AG20443 (cell line): ENCODE results near the gene INTS6.

ENCODE experiments used
- DNase-seq: peaks from one replicate; pipeline ENCODE4 v3.0.0; 2012; ENCODE audit warnings: low spot score, mixed read lengths

Gene INTS6, protein sequence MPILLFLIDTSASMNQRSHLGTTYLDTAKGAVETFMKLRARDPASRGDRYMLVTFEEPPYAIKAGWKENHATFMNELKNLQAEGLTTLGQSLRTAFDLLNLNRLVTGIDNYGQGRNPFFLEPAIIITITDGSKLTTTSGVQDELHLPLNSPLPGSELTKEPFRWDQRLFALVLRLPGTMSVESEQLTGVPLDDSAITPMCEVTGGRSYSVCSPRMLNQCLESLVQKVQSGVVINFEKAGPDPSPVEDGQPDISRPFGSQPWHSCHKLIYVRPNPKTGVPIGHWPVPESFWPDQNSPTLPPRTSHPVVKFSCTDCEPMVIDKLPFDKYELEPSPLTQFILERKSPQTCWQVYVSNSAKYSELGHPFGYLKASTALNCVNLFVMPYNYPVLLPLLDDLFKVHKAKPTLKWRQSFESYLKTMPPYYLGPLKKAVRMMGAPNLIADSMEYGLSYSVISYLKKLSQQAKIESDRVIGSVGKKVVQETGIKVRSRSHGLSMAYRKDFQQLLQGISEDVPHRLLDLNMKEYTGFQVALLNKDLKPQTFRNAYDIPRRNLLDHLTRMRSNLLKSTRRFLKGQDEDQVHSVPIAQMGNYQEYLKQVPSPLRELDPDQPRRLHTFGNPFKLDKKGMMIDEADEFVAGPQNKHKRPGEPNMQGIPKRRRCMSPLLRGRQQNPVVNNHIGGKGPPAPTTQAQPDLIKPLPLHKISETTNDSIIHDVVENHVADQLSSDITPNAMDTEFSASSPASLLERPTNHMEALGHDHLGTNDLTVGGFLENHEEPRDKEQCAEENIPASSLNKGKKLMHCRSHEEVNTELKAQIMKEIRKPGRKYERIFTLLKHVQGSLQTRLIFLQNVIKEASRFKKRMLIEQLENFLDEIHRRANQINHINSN

GRCh38 chr13:51452361-51453206 is at the start of gene INTS6:
Gene INTS6, minus strand, starts transcription at chr13:51453036. Its CDS starts 511 bp downstream, at chr13:51452525.
- peak; percentile 34 for DNase-seq

DNA sequence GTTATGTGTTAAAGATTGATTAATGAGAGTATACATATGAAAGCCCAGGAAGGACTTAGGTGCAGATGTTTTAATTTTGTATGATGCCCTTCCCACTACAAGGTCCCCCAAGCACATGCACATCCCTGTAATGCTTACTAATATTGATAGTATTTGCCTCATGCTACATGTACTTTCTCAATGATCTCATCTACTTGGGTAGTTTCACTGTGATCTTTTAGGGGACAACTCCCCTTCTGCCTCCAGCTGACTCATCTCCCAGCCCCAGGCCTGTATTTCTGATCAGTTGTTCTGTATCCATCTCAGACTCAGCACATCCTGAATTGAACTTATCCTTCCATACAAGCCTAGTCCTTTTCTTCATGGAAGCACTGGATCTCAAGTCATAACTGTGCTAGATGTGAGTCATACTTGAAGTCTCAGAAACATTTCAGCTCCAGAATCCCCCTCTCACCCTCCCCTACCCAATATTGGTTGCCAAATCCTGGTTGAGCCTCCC is 49.4 kb upstream of the INTS6 start:
- DNase-seq: peak; percentile 25

- peak; percentile 52 for DNase-seq
Measured at GRCh38 chr13:51501592-51502152, 48.8 kb upstream of the INTS6 start.

GRCh38 chr13:51501096-51501495 is 48.3 kb upstream of the INTS6 start:
- DNase-seq: no peak

DNA sequence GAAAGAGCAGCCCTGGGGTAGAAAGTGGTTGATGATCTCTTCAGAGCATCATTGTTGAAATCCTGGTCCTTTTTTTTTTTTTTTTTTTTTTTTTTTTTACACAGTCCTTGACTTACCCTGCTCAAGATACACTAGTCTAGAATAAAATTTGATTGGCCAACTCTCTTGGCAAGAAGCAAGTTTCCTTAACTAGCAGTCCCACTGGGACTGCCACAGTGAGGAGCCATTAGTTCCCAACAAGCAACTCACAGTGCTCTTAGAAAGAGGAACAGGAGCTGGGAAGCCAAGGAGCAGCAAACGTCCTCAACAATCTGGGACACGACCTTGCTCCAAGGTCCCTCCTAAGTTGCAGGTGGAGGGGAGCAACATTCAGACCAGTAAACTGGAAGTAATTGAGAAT is 47.9 kb upstream of the INTS6 start:
- no peak for DNase-seq

DNA sequence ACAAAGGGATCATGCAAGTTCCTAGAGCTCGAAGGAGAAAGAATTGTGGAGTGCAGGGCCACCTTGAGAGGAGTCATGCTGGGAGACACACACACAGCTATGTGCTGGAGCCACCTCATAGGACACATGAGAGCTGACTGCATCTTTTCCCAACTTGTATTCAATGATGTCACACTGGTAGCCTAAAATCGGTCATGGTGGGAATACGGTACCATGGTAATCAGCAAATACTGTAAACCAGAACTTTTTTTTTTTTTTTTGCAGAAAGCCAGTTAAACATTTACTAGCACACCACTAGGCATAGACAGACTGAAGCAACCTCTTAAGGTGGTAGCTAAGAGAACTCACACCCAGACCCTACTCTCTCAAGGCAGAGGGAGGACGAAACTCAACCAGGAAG is 47.0 kb upstream of the INTS6 start:
- no peak for DNase-seq

DNA sequence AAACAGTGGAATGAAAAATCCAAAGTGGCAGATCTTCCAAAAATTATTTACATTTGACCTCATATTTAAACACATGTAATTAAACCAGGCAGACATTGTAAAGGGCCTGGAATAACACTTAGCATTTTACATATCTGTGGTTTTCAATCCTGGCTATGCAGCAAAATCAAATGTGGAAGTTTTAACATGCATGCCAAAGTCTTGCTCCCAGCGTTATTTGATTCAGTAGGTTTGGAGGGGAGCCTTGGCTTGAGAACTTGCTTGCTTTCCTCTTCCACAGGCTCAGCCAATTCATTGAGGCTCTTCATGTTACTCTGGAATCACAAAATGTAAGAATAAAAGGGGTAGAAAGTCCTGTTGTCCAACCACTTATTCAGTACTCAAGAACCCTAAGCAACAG is 42.5 kb upstream of the INTS6 start:
- no peak for DNase-seq

DNA sequence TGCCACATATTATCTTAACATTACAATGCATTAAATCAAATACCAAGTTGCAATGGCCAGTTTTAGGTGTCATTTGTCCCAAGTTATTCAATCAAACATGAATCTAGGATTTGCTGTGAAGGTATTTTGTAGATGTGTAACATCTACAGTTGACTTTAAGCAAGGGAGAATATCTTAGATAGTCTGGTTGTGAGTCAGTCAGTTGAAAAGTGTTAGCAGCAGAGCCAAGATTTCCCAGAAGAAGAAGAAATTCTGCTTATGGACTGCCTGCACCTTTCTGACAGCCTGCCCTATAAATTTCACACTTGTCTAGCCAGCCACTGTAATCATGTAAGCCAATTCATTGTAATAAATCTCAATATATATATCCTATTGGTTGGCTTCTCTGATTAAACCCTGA is 41.3 kb upstream of the INTS6 start:
- DNase-seq: peak; percentile 41

GRCh38 chr13:51488212-51488611 is 35.4 kb upstream of the INTS6 start:
- no peak for DNase-seq

DNA sequence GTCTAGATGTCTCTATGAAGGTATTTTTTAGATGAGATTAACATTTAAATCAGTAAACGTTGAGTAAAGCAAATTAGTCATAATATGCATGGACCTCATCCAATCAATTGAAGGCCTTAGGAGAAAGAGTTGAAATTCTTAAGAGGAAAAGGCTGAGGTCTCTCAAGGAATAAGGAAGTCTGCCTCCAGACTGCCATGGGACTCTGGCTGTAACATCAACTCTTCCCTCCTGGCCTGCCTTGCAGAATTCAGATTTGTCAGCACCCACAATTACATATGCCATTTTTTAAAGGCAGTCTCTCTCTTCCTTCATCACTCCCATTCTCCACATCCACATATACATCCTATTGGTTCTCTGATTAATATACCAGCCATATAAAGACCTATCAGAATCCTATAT is 28.8 kb upstream of the INTS6 start:
- DNase-seq: no peak

DNA sequence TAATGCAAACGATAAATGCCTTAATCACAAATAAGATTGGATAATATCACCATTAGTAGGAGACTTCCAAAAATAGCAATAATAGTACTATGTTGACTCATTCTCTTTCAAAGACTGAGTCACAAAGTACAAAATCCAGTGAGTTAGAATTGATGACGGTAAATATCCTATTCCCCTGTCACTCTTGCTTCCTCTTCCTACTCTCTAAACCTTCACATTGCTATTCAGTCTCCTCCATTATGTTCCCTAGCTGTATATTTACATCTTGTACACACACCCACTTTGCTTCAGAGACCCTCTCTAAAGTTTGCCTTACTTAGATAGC is 26.3 kb upstream of the INTS6 start:
- DNase-seq: peak; percentile 49

- DNase-seq: no peak
Measured at GRCh38 chr13:51478418-51479198, 25.8 kb upstream of the INTS6 start.

DNA sequence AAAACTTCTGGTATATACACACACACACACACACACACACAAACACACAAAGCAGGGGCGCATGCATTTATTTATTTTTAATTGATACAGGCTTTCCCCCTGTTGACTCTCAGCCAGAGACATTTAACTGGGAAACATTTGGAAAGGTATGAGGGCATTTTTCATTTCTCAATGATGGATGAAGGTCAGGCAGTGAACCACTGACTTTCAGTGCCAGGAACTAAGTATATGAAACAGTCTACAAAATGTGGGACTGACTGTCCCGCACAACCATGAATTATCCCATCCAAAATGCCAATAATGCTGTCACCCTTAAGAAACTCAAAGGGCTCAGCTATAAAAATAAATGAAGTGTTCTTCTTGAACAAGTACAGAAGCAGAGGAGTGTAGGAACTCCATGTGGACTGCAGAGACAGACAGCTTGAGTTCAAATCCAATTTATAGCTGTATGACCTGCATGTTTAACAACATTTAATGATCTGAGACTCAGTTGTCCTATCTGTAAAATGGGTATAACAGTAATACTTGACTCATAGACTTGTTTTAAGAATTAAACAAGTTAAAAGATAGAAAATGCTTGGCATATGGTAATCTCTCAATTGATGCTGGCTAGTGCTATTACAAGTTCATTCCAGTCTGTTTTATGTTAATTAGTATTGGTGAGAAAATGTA is 25.0 kb upstream of the INTS6 start:
- no peak for DNase-seq

DNA sequence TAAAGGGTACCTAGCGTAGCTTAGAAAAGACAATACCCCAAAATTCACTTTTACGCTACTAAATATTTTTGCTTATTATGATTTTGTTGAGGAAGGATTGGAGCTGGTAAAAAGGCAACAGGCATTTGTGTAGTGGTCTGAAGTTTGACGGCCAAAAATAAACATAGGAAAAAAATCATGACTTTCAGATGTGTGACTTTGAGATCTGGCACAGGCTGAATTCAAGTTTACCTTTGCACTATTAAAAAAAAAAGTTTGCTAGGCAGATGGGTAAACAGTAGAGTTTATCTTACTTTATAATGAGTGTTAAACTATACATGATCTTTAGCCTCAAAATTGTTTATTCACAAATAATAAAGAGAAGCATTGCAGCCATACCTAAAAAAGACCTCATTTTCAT is 24.3 kb upstream of the INTS6 start:
- DNase-seq: no peak

DNA sequence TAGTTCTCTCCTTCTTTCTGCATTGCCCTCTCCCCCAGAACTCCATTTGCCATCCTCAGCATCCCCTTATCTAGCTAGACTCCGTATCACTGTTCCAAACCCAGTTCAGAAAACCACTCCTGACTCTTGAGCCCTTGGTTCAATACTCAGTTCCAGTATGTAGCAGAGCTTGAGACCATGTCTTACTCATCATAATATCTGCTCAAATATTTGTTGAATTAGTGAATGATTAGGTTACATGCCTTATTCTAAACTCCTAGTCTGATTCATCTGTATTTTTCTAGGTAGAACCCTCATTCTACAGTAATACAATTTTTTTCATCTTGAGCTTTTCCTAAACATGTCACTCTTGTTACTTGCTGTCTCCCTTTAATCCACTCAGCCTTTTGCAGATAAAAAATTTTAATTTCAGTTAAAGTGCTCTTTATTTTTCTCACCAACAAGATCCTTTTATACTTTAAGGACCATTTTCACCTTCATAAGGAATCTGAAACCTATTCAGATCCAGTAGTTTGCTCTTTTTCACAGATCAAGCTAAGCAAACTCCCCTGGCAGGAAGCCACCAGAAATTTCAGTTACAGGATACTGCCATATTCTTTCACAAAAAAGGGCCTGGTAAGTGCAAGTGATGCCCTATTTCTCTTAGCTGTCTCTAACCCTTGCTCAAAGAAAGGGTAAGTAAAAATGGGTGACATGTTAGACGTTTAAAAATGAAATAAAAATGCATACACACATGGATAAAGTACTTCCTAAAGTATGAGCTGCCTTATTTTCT is 23.1 kb upstream of the INTS6 start:
- DNase-seq: no peak

DNA sequence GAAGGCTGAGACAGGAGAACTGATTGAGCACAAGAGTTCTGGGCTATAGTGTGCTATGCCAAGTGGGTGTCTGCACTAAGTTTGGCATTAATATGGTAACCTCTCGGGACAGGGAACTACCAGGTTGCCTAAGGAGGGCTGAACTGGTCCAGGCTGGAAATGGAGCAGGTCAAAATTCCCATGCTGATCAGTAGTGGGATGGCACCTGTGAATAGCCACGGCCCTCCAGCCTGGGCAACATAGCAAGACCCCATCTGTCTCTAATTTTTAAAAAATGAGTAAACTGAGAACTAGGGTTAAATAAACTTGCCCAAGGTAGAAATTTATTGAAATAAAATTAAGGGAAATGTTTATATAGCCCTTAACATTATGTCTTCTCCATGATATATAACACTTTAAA is 17.0 kb upstream of the INTS6 start:
- DNase-seq: no peak

DNA sequence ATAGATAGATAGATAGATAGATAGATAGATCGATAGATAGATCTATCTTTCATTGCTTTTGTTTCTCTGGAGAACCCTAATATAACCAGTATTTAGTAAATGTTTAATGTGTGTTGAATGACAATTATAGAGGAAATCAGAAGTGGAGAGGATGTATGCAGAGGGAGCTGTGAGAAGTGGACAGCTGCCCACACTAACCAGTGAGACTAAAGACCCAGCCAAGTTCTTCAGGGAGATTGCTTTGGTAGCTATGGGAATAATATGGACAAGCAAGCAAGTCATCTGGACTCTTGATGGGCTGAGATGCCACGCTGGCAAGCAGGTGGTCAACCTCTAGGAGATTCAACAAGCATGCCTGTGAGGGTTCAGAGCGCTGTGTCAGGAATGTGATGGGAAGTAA is 14.9 kb upstream of the INTS6 start:
- DNase-seq: no peak

DNA sequence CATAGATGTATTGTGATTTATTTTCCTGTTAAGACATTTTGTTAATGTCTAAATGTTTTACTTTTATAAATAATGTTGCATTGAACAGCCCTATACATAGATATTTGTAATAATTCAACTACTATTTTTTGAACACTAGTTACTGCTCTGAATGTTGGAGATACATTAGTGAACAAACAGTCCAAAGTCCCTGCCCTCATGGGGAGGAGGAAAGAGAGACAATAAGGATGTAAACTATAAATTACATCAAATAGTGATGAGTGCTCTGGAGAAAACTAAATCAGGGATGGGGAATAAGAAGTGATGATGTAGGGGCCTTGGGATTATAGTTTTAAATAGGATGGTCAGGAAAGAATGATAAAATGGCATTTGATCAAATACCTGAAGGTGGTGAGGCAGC is 12.3 kb upstream of the INTS6 start:
- DNase-seq: no peak

- DNase-seq: no peak
Measured at GRCh38 chr13:51457086-51457815, 4.4 kb upstream of the INTS6 start.
